ENCODE results near the gene MEGF6. TPM values are rescaled to one million over a fixed set of nuclear protein-coding genes. Genes with fewer than 3 reads are reported as not detected.

Gene MEGF6
- total RNA-seq, 4 donors from 2014 or later, result 10.0 to 24.7 (median 17.1) TPM

- TF ChIP-seq CTCF (IDR thresholded peaks at IDR 0.05; ENCODE audit: low read depth), result no peak
Measured at GRCh38 chr1:3468236-3469103, 142.8 kb downstream of the MEGF6 start.

- TF ChIP-seq CTCF (IDR thresholded peaks at IDR 0.05; ENCODE audit: low read depth), result no peak
Measured at GRCh38 chr1:3467096-3468036, 143.9 kb downstream of the MEGF6 start.

- TF ChIP-seq CTCF (IDR thresholded peaks at IDR 0.05; ENCODE audit: low read depth), result no peak
Measured at GRCh38 chr1:3466366-3467075, 144.8 kb downstream of the MEGF6 start.

GRCh38 chr1:3465935-3466321 lies 145.4 kb downstream of the MEGF6 start:
- no peak for TF ChIP-seq CTCF (IDR thresholded peaks at IDR 0.05; ENCODE audit: low read depth)

- TF ChIP-seq CTCF (IDR thresholded peaks at IDR 0.05; ENCODE audit: low read depth), result no peak
Measured at GRCh38 chr1:3465091-3465934, 146.0 kb downstream of the MEGF6 start.

- TF ChIP-seq CTCF (IDR thresholded peaks at IDR 0.05; ENCODE audit: low read depth), result no peak
Measured at GRCh38 chr1:3464649-3465025, 146.7 kb downstream of the MEGF6 start.

All from subcutaneous adipose tissue (tissue), 4 donors.